T-helper 9 cell (primary cell): ENCODE measurements around the gene ADAM8.
A peak's percentile ranks its signal among the peaks of the same experiment; 100 is the strongest.
"Not testable (repeated sequence)": the region's sequence is repeated elsewhere in the genome, so short reads cannot be mapped to it uniquely, and the experiment has no call there.

Source experiments
- DNase-seq: peaks from one replicate; pipeline ENCODE4 v3.0.0-alpha.2; 2020

ADAM8 gene

DNA sequence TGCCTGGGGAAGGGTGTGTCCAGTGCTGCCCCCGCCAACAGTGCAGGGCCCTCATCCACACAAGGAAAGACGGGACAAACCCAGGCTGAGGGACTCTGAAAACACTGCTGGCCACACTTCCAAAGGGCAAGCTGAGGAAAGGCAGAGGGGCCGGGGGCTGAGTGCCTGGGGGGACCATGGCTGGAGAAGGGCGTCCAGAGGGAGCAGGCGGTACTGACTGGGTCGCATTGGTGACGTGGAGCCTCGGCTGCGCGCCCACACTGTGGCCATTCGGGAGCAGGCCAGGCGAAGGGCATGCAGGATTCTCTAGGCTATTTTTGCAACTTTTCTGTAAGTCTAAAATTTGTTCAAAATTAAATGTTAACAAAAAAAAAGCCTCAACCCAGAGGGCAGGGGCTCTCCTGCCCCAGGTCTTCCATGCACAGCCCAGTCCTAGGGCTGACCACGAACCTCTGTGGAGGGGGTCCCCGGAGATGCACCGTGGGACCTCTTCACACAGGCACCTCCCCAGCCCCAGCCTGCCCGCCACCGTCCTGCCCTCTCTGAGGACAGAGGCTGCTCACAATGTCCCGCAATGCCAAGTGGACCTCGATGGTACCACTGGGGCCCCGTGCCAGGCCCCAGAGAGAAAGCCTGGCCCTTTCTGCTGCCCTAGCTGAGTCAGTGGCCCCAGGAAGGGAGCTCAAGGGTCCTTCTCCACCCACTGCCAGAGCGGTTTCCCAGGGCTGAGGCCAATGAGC, 10.4 kb downstream of the ADAM8 start:
- DNase-seq, result no peak

DNA sequence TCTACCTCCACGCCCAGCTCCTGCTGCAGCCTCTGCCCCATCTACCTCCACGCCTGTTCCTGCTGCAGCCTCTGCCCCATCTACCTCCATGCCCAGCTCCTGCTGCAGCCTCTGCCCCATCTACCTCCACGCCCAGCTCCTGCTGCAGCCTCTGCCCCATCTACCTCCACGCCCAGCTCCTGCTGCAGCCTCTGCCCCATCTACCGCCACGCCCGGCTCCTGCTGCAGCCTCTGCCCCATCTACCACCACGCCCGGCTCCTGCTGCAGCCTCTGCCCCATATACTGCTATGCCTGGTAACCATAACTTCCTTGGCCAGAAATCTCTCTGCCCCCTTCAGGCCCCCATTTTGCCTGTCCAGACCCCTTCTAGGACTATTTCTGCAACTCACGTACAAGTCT, 11.6 kb downstream of the ADAM8 start:
- not testable (repeated sequence) for DNase-seq

DNA sequence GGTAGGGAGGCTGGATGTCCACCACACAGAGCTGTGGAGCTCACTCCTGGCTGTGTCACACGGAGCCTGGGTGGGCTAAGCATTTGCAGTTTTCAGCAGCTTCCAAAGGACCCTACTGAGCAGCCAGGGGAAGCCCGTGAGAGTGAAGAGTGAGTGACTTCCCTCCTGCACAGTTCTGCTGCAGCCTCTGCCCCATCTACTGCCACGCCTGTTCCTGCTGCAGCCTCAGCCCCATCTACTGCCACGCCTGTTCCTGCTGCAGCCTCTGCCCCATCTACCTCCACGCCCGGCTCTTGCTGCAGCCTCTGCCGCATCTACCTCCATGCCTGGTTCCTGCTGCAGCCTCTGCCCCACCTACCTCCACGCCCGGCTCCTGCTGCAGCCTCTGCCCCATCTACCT, 12.2 kb downstream of the ADAM8 start:
- peak; percentile 22 for DNase-seq

DNA sequence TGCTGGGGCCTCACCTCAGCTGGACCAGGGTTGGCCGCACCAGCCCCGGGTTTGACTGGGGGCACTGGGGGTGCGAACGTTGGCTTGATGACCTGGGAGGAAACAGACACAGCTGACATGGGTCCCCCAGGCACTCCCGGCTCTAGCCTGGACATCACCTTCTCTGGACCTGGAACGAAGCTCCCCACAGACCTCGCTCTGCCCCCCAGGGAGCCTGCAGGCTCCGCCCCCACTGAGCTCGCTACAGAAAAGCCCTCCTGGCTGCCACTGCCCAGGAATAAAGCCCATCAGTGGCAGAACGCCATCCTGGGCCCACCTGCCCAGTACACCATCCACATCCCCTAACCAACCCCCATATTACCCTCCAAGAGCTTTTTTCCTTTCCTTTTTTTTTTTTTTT, 13.0 kb downstream of the ADAM8 start:
- DNase-seq, result no peak

DNA sequence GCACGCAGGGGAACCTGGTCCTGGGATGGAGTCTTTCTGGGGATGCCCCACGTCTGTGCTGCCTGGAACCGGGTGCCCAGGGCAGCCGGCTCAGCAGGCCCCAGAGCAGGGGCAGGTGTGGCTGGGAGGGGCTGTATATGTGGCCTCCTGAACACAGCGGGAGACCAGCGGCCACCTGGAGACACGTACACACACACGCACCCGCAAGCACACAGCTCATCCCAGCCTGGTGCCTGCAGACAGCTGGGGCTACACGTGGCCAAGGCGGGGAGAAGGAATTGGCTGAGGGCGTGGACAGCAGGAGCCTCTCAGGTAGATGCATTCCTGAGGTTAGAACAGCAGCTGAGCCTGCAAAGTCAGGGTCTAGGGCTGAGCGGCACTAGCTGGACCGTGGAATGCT, 14.0 kb downstream of the ADAM8 start:
- no peak for DNase-seq

DNA sequence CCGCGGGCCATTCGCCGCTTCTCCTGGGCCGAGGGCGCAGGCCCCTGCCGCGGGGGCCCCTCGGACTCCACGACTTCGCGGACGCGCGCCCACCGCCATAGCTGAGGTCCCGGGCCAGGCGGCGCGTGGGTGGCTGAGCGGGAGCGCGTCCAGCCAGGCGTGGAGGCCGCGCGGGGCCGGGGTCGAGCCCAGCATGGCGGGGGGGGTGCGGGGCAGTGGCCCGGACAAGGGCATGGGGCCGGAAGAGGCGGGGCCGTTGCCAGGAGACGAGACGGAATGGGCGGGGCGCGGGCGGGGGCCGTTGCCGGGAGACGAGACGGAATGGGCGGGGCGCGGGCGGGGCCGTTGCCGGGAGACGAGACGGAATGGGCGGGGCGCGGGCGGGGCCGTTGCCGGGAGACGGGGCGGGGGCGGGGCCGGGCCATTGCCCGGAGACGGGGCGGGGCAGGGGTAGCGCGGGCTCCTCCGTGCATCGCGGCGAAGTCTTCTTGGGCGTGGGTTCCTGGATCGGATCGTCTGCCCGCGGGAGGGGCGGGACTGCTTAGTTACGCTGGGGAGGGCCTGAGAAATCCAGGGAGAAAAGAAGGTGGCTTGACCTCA, 14.8 kb downstream of the ADAM8 start:
- peak; percentile 84 for DNase-seq

DNA sequence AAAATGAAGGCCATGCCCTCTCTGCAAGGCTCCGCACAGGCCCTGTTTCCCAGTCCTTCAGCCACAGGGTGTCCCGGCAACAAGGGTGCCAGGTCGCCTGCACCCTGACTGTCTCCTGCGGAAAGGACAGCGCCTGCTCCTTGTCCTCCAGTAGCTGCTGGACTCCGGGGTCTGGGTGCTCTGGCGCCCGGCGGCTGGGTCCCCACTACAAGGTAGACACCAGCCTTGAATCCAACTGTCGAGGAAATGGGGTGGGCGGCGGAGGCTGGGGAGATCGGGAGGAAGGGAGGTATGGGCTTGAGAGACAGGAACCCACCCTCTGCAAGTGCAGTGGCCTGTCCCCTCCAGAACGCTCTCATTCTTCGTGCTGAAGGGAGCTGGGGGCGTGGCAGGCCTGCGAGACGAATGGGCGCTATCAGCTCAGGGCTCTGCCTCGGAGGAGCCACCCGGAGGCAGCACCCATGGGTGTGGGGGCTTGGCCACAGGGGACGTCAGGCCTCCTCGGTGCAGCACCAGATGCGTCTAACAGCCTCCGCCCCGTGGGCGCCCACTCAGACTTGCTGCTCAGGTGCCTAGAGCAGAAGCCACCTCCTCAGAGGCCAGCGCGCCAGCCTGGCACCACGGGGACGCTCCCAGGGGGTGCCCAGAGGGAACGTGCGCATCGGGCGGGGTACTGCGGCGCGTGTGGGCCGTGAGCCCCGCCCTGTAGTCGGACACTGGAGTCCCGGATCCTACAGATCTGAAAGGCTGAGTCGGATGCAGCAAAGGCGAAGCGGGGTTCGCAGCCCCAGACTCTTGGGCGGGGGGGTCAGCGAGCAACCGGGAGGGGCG, 15.6 kb downstream of the ADAM8 start:
- peak; percentile 56 for DNase-seq

DNA sequence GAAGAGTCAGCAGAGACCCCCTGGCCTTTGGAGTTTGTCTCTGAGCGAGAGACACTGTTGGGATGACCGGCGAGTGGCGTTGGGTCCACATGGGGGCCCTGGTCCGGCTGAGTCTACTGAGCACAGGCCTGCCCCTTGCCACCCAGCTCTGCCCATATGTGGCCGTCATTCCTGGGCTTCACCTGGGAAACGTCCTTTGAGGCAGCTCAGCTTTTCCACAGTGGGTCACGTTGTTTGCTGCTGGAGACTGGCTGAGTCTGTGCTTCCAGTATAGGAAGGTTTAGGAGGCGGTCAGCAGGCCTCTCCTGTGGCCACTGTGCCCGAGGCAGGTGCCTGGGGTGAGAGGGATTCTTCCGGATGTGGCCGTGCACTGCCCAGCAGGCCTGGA, 17.1 kb downstream of the ADAM8 start:
- no peak for DNase-seq

DNA sequence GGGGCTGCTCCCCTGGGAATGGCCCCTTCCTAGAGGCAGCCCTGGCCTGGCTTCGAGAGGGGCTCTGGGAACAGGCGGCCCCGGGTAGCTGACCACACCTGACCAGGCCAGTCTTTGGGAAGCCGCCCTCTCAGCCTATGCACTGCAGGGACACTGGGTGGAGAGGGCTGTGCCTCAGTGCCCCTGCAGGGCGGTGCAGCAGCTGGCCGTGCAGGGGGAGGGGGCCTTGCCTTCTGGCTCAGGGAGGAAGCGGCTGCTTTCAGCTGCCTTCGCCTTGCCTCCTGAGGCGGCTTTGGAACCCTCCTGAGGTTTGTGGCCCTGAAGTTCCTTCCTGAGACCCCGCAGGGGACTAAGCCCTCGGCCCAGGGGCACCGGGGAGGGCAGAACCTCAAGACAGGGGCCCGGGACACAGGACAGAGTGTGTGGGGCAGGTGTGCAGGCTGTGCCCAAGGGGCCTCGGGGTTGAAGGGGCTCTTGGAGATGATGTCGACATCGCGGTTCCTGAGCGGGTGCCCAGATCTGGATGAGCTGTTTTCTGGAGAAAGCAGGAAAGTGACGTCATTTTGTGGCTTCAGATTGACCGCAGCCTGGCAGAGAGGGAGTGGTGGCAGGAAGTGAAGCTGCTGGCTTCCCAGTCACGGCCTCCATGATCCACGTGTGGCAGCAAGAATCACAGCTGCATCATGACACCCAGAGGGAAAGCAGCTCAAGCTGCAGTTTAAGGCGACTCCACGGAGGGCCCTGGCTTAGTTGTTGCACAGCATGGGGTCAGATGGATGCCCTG, 17.7 kb downstream of the ADAM8 start:
- peak; percentile 80 for DNase-seq

DNA sequence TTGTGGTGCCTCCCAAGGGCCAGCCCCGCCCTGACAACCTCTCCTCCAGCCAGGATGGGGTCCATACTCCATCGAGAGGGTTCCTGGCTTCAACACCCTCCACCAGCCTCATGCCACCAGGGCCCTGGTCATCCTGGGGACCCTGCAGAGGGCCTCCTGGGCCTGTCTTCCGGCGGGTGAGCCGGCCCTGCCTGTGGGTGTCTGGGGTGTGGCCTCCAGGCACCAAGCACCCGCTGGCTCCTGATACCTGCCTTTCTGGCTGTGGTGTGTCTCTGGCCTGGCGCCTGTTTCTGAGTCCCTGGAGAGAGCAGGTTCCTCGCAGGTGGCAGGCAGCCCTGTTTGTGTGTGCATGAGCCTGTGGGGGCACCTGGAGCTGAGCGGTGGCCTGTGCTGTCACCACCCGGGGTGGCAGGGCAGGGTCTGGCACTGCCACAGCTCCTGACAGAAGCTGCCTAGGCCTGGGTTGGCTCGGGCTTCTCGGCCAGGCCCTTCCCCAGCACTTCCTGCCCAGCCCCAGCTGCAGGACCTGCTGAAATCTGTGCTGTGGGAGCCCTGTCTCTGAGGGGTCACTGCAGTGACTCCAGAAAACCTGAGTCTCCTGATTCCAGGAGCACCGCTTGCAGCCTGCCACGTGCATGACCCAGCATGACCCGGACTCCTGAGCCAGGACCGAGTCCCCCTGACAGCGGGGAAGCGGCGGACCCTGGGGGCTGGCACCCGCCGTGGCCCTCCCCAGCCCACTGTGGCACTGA, 18.4 kb downstream of the ADAM8 start:
- DNase-seq, result no peak

DNA sequence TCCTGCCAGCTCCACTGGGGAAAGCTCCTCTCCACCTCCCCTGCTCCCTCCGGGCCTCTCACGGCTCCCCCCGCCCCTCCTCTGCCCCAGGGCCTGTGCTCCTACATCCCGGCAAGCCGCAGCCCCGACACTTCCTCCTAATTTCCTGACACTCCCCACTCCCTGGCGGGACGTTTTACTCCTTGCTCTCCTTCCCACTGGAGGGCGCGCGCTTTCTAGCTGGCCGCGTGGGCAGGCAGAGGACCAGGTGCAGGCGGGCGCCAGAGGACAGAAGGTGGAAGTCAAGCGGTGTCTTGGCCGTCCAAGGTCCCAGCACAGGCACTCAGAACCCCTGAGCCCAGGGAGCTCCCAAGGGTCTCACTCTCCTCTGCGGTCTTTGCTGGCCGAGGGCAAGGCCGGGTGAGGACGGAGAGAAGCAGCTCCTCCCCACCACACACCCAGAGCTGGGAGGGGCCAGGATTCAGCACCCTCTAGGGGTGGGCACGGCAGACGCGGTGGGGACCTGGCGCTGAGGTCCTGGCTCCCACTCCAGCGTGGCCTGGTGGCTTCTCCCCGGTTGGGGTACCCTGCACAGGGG, 19.1 kb downstream of the ADAM8 start:
- DNase-seq, result no peak

DNA sequence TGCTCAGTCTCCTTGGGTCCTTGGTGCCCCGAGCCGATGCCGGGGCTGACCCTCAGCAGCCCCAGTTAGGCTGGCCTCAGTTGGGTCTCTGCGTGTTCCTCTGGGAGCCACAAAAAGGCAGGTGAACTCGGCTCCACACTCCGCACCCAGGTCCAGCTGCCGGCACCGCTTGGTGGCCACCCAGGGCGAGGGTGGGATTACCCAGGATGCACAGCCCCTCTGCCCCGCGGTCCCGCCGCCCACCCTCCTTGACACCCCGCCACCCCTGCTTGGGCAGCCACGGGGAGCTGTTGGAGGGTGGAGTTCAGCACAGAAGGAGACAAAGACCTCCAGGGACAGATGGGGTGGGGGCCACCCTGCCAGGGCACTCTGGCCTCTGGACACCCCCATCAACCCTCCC, 21.3 kb downstream of the ADAM8 start:
- DNase-seq, result no peak

DNA sequence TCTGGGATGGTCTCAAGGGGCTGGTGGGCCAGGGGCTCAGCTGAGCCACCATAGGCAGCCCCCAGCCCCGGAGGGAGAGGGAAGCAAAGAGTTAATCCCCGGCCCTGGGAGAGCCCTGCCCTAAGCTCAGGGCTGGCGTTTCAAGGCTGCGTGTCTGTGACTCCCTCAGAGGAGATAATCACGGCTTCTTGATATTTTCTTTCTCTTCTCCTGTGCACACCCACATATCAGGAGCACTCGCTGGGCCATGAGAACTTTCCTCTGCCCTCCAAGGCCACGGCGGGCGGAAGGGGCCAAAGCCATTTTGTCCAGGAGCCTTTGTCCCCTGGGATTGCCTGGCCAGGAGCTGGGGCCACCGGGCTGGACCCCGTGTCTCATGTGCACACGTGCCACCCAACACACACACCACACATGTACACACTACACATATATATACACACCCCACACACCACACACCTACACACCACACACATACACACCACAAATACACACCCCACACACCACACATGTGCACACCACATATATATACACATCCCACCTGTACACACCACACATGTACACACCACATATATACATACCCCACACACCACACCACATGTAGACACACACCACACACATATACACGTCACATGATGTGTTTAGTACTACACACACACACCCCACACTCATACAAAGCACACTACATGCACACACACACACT, 22.1 kb downstream of the ADAM8 start:
- DNase-seq, result no peak

DNA sequence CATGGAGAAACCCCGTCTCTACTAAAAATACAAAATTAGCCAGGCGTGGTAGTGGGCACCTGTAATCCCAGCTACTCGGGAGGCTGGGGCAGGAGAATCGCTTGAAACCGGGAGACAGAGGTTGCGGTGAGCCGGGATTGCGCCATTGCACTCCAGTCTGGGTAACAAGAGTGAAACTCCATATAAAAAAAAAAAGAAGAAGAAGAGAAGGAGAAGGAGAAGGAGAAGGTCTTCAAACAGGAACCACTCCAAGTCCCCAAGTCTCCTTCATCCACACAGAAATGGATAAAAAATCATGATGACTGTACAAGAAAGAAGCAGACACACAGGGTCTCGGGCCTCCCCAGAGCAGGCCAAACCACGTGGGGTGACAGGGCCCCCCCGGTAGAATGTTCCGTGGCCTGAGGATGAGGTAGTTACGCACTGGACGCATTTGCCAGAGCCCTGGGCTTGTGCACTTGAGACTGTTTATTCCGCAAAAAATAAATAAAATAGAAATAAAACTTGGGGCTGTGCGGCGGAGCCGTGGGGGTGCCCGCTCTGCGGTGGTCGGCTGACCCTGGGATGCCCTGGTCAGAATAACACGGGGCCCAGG, 23.2 kb downstream of the ADAM8 start:
- no peak for DNase-seq

DNA sequence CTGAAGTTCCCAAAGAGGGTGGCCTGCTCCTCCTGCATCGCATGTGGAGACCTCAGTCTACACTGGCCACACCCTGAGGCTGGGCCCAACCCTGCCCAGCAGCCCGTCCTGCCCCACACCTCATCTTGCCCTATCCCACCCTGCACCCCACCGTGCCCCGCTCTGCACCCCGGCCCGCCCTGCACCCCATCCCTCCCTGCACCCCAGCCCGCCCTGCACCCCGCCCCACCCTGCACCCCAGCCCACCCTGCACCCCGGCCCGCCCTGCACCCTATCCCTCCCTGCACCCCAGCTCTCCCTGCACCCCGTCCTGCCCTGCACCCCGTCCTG, 24.5 kb downstream of the ADAM8 start:
- no peak for DNase-seq

DNA sequence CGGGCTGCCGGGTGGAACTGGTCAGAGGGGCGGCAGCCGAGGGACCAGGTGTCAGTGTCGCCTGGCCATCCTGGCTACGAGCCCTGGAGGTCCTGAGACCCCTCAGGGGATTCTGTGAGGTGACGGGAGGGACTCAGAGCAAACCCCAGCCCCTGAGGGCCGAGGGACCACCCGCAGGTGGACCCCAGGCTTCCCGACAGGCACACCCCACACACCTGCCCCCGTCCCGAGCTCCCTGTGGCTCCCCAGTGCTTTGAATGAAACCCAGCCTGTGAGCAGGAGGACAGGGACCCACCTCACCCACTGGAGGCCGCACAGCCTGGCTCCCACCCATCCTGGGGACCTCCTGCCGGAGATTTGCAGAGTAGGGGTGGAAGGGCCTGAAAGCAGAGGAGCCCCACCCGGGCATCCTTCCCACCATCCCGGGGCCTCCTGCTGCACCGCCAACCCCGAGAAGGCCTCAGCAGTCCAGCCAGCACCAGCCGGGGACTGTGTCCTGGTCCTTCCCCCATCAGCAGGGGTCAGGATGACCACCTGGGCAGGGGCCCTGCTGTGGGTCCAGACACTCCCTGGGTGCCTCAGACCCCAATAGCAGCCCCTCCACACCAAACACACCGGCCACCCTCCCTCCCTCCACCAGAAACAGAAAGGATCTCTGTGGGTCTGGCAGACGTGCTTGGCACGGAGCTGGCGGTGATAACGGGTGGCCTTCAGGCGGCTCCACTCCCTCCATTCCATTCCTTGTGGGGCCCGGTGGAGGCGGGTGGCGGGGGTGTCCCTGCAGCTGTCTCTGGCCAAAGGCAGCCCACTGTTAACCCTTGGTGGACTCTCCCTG, 25.1 kb downstream of the ADAM8 start:
- DNase-seq, result no peak

DNA sequence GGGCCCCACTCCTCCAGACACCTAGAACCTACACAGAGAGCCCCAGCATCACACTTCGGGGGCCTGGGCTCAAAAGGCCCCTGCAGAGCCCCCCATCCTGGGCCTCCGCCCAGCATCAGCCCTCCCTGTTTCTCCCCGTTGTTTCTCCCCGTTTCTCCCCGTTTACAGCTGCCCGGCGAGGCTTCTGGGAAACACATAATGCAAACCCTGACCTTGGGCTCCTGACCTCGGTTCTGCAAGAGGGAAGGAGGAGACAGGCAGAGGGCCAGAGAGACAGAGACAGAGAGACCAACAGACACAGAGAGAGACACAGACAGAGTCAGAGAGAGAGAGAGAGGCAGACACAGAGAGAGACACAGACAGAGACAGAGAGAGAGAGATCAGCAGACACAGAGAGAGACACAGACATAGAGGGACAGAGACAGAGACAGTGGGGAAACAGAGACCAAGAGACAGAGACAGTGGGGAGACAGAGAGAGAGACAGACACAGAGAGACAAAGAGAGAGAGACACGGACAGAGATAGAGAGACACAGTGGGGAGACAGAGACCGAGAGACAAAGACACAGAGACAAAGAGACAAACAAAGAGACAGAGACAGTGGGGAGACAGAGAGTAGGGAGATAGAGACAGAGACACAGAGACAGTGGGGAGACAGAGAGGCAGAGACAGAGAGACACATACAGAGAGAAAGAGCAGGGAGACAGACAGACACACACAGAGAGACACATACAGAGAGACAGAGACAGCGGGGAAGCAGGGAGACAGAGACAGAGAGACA, 26.5 kb downstream of the ADAM8 start:
- DNase-seq, result no peak

DNA sequence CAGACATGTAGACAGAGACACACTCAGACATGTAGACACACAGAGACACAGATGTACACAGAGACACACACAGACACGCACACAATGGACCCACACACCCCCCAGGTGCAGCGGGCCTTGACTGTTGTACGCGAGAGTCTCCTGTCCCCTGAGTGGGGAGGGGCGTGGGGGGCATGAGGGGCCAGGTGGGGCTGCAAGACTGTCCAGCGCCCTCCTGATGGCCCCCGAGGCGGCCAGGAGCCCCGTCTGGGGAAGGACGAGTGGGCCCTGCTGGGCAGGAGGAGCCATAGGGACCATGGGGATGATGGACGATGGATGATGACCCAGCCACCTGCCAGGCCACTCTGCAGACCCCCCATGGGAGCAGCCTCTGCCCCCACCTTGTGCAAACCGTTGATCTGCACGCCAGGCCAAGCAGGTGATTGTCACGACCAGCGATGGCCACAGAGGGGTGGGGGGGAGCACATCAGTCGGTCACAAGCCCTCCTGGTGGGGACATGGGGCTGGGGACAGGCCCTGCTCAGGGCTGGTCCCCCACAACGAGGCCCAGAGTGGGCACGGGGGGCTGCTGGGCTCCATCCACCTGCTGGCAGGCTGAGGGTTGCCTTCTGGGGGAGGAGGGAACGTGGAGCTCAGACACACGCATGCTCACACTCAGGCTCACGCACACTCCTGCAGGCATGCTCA, 27.4 kb downstream of the ADAM8 start:
- DNase-seq, result no peak

DNA sequence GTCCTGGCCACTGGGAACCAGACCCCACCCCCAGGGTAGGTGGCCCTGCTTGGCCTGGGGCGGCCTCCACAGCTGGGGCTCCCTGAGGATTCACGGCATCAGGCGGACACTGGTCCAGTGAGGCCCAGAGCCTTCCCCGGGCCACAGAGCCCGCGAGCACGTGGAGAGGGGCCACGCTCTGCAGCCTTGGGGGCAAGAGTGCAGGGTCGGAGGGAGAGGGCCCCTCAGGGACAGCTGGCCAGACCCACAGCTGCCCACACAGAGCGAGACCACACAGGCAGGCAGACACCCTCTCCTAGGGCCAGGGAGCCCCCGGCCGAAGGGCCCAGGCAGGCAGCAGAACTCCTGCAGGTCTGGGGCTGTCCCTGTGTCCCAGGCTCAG, 28.3 kb downstream of the ADAM8 start:
- DNase-seq, result no peak
